ENCODE data around the gene CPT1A.

The CPT1A gene

GRCh38 chr11:68854273-68854958 is 12.7 kb upstream of the CPT1A start:
- no peak for DNase-seq (ENCODE audit: low read depth)

GRCh38 chr11:68852628-68853027 is 10.9 kb upstream of the CPT1A start:
- no peak for DNase-seq (ENCODE audit: low read depth)

GRCh38 chr11:68848429-68848828 is 6.7 kb upstream of the CPT1A start:
- no peak for DNase-seq (ENCODE audit: low read depth)

GRCh38 chr11:68847395-68847794 is 5.7 kb upstream of the CPT1A start:
- no peak for DNase-seq (ENCODE audit: low read depth)

GRCh38 chr11:68845351-68846002 is 3.8 kb upstream of the CPT1A start:
- DNase-seq (ENCODE audit: low read depth): no peak

- no peak for DNase-seq (ENCODE audit: low read depth)
Measured at GRCh38 chr11:68844801-68845200, 3.1 kb upstream of the CPT1A start.

GRCh38 chr11:68844376-68844775 is 2.7 kb upstream of the CPT1A start:
- no peak for DNase-seq (ENCODE audit: low read depth)

GRCh38 chr11:68843703-68844312 is 2.1 kb upstream of the CPT1A start:
- peak; percentile 15 for DNase-seq (ENCODE audit: low read depth)

GRCh38 chr11:68843052-68843561 is 1.4 kb upstream of the CPT1A start:
- DNase-seq (ENCODE audit: low read depth): peak; percentile 64

- no peak for DNase-seq (ENCODE audit: low read depth)
Measured at GRCh38 chr11:68842427-68843051, 823 bp upstream of the CPT1A start.

GRCh38 chr11:68840661-68841653 is 759 bp downstream of the CPT1A start:
- DNase-seq (ENCODE audit: low read depth): peak; percentile 35

GRCh38 chr11:68839911-68840641 is 1.6 kb downstream of the CPT1A start:
- DNase-seq (ENCODE audit: low read depth): peak; percentile 40

- peak; percentile 97 for DNase-seq (ENCODE audit: low read depth)
Measured at GRCh38 chr11:68839054-68839865, 2.5 kb downstream of the CPT1A start.

GRCh38 chr11:68838572-68838964 is 3.1 kb downstream of the CPT1A start:
- peak; percentile 37 for DNase-seq (ENCODE audit: low read depth)

- no peak for DNase-seq (ENCODE audit: low read depth)
Measured at GRCh38 chr11:68837583-68838571, 3.8 kb downstream of the CPT1A start.

GRCh38 chr11:68835749-68836148 is 6.0 kb downstream of the CPT1A start:
- DNase-seq (ENCODE audit: low read depth): no peak

GRCh38 chr11:68835328-68835727 is 6.4 kb downstream of the CPT1A start:
- DNase-seq (ENCODE audit: low read depth): no peak

- DNase-seq (ENCODE audit: low read depth): peak; percentile 47
Measured at GRCh38 chr11:68832476-68833181, 9.1 kb downstream of the CPT1A start.
